ENCODE data around the gene METTL21C. TPM values are rescaled to one million over a fixed set of nuclear protein-coding genes. Genes with fewer than 3 reads are reported as not detected.

METTL21C gene
- total RNA-seq, 1 experiment from 2014 or later = not detected

GRCh38 chr13:102643656-102644055 lies 51.2 kb downstream of the METTL21C start:
- no peaks in the 10 kb centered on the region for H4K20me1 ChIP-seq (ENCODE audit: low read length)
- H3K27me3 ChIP-seq (ENCODE audit: low read length) = no peaks in the 10 kb centered on the region
- no peak overlapping the region for H3K9ac ChIP-seq (ENCODE audit: low read length)
- no peaks in the 10 kb centered on the region for H3K79me2 ChIP-seq (ENCODE audit: low read length)
- no peak overlapping the region for H3K4me3 ChIP-seq (ENCODE audit: low read length)
- ChIA-PET CTCF (no interaction called here), POLR2A (ENCODE audit: unreplicated experiment) (no interaction called here)
- TF ChIP-seq CTCF (conservative IDR thresholded peaks at IDR 0.05; ENCODE audit: low read depth, low read length) = no peak
- no peak for TF ChIP-seq EZH2phosphoT487 (IDR thresholded peaks at IDR 0.05; ENCODE audit: borderline replicate concordance, low read length)
- no peak for TF ChIP-seq EZH2 (IDR thresholded peaks at IDR 0.05; ENCODE audit: low read length, unreplicated experiment)
- no peak overlapping the region for H3K4me2 ChIP-seq (ENCODE audit: low read length)
- BruUV-seq (replicated peaks) = no TSS peak
- peaks cover 26% of the 10 kb centered on the region for H3K36me3 ChIP-seq (ENCODE audit: low read depth, low read length)
- no peak overlapping the region for H2AFZ ChIP-seq (ENCODE audit: low read length)
- H3K4me1 ChIP-seq (ENCODE audit: insufficient read depth, low read length) = no peaks in the 10 kb centered on the region
- intact Hi-C loops (cut with micrococcal nuclease) = no loop called here
- H3K9me3 ChIP-seq (ENCODE audit: low read length) = no peaks in the 10 kb centered on the region
- ATAC-seq = no peak
- no peak overlapping the region for H3K27ac ChIP-seq (ENCODE audit: low read length)
- H3K9me2 ChIP-seq (replicated peaks; ENCODE audit: low read length) = no peaks in the 10 kb centered on the region
- no peak for DNase-seq
- H3F3A ChIP-seq (ENCODE audit: low read length, unreplicated experiment) = no peaks in the 10 kb centered on the region

- no peak overlapping the region for H3K4me2 ChIP-seq (ENCODE audit: low read length)
- peaks cover 29% of the 10 kb centered on the region for H3K36me3 ChIP-seq (ENCODE audit: low read depth, low read length)
- no peak overlapping the region for H2AFZ ChIP-seq (ENCODE audit: low read length)
- no peak overlapping the region for H3K27ac ChIP-seq (ENCODE audit: low read length)
- no peaks in the 10 kb centered on the region for H3K9me2 ChIP-seq (replicated peaks; ENCODE audit: low read length)
- intact Hi-C loops (cut with micrococcal nuclease) = no loop called here
- TF ChIP-seq EZH2phosphoT487 (IDR thresholded peaks at IDR 0.05; ENCODE audit: borderline replicate concordance, low read length) = no peak
- TF ChIP-seq EZH2 (IDR thresholded peaks at IDR 0.05; ENCODE audit: low read length, unreplicated experiment) = no peak
- no peak for TF ChIP-seq CTCF (conservative IDR thresholded peaks at IDR 0.05; ENCODE audit: low read depth, low read length)
- no peak overlapping the region for H3K4me3 ChIP-seq (ENCODE audit: low read length)
- CTCF ChIA-PET = no interaction called here
- POLR2A ChIA-PET (ENCODE audit: unreplicated experiment) = no interaction called here
- no TSS peak for BruUV-seq (replicated peaks)
- no peaks in the 10 kb centered on the region for H3K27me3 ChIP-seq (ENCODE audit: low read length)
- H3K4me1 ChIP-seq (ENCODE audit: insufficient read depth, low read length) = no peaks in the 10 kb centered on the region
- DNase-seq (no peak), ATAC-seq (no peak)
- H3K9ac ChIP-seq (ENCODE audit: low read length) = no peak overlapping the region
- no peaks in the 10 kb centered on the region for H3K79me2 ChIP-seq (ENCODE audit: low read length)
- no peaks in the 10 kb centered on the region for H3F3A ChIP-seq (ENCODE audit: low read length, unreplicated experiment)
- no peaks in the 10 kb centered on the region for H3K9me3 ChIP-seq (ENCODE audit: low read length)
- no peaks in the 10 kb centered on the region for H4K20me1 ChIP-seq (ENCODE audit: low read length)
These were observed 52.4 kb downstream of the METTL21C start for GRCh38 chr13:102642475-102642874.

- Histone ChIP-seq H3F3A (ENCODE audit: low read length, unreplicated experiment) (no peaks in the 10 kb centered on the region), H3K4me3 (ENCODE audit: low read length) (no peak overlapping the region), H3K9me2 (replicated peaks; ENCODE audit: low read length) (no peaks in the 10 kb centered on the region), H4K20me1 (ENCODE audit: low read length) (no peaks in the 10 kb centered on the region), H3K9me3 (ENCODE audit: low read length) (no peaks in the 10 kb centered on the region), H2AFZ (ENCODE audit: low read length) (no peak overlapping the region), H3K9ac (ENCODE audit: low read length) (no peak overlapping the region), H3K79me2 (ENCODE audit: low read length) (no peaks in the 10 kb centered on the region), H3K36me3 (ENCODE audit: low read depth, low read length) (peaks cover 24% of the 10 kb centered on the region), H3K4me2 (ENCODE audit: low read length) (no peak overlapping the region), H3K27ac (ENCODE audit: low read length) (no peak overlapping the region), H3K27me3 (ENCODE audit: low read length) (no peaks in the 10 kb centered on the region), H3K4me1 (ENCODE audit: insufficient read depth, low read length) (no peaks in the 10 kb centered on the region)
- DNase-seq (no peak), ATAC-seq (no peak)
- BruUV-seq (replicated peaks) = no TSS peak
- POLR2A ChIA-PET (ENCODE audit: unreplicated experiment) = no interaction called here
- intact Hi-C loops (cut with micrococcal nuclease) = no loop called here
- TF ChIP-seq EZH2phosphoT487 (IDR thresholded peaks at IDR 0.05; ENCODE audit: borderline replicate concordance, low read length) (no peak), CTCF (conservative IDR thresholded peaks at IDR 0.05; ENCODE audit: low read depth, low read length) (no peak), EZH2 (IDR thresholded peaks at IDR 0.05; ENCODE audit: low read length, unreplicated experiment) (no peak)
- CTCF ChIA-PET = no interaction called here
These were observed 52.8 kb downstream of the METTL21C start for GRCh38 chr13:102642029-102642428.

Measured in PC-3 (cell line).